NCI-H2171 treated with DMSO at 0.1 percent for 48 hours (cell line): ENCODE data around the gene SPRR2A.
"Not testable (repeated sequence)": the region's sequence is repeated elsewhere in the genome, so short reads cannot be mapped to it uniquely, and the experiment has no call there.

ENCODE experiments used
- DNase-seq: peaks from one replicate; lab custom pipeline; 2025; lab: John Stamatoyannopoulos, UW

SPRR2A gene

GRCh38 chr1:153024413-153024812, 32.9 kb downstream of the SPRR2A start:
- no peak for DNase-seq

- no peak for DNase-seq
Observed at GRCh38 chr1:153023109-153023508, 34.2 kb downstream of the SPRR2A start.

GRCh38 chr1:153022340-153022739, 35.0 kb downstream of the SPRR2A start:
- DNase-seq: not testable (repeated sequence)

- not testable (repeated sequence) for DNase-seq
Observed at GRCh38 chr1:153021829-153022228, 35.5 kb downstream of the SPRR2A start.

DNA sequence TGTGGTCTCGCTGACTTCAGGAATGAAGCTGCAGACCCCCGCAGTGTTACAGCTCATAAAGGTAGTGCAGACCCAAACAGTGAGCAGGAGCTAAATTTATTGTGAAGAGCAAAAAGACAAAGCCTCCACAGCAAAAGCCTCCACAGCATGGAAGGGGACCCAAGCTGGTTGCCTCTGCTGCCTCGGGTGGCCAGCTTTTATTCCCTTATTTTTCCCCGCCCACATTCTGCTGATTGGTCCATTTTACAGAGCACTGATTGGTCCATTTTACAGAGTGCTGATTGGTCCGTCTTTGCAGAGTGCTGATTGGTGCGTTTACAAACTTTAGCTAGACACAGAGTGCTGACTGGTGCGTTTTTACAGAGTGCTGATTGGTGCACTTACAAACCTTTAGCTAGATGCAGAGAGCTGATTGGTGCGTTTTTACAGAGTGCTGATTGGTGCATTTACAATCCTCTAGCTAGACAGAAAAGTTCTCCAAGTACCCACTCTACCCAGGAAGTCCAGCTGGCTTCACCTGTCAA, 46.0 kb downstream of the SPRR2A start:
- DNase-seq: not testable (repeated sequence)
